IMR-90 (cell line): ENCODE data around the gene ST8SIA2. TPM values are rescaled to one million over a fixed set of nuclear protein-coding genes. Genes with fewer than 3 reads are reported as not detected.

Experiments
- ATAC-seq: fragments of 200-7000 bp; cut with Tn5 transposase; 2 replicates; pipeline ENCODE4 v1.9.1; 2020; ENCODE audit warnings: low read depth, mild to moderate bottlenecking, moderate library complexity
- BruUV-seq: library from RNA; stranded (reverse); fragments of 400-500 nt; replicated peaks from 2 replicates; lab custom pipeline; 2021; lab: Mats Ljungman, UMichigan
- CTCF ChIA-PET: fragments of 300-600 bp; formaldehyde crosslinking; extraction: SDS; loops from one replicate; lab custom pipeline; 2021; ENCODE audit warnings: antibody characterized with exemption; lab: Yijun Ruan, JAX
- POLR2A ChIA-PET: fragments of 300-600 bp; sonication (Branson Sonifier 250); formaldehyde crosslinking; loops from one replicate; lab custom pipeline; 2022; ENCODE audit warnings: antibody characterized with exemption; ENCODE audit not compliant: unreplicated experiment; lab: Charles Lee
- DNase-seq: peaks from one replicate; pipeline ENCODE4 v3.0.0; 2013
- H2AFZ ChIP-seq: replicated peaks from 2 replicates; pipeline ENCODE3; 2013; ENCODE audit warnings: low read length, mild to moderate bottlenecking; ENCODE audit not compliant: poor library complexity
- H2AK5ac ChIP-seq: 2 replicates; pipeline ENCODE4 v1.6.1; 2013; ENCODE audit warnings: low read depth, low read length, inconsistent platforms
- H2AK9ac ChIP-seq: replicated peaks from 2 replicates; pipeline ENCODE3; 2013; ENCODE audit warnings: mild to moderate bottlenecking, low read depth, low read length, moderate library complexity; ENCODE audit not compliant: poor library complexity
- H2BK120ac ChIP-seq: 2 replicates; pipeline ENCODE4 v1.6.1; 2013; ENCODE audit warnings: low read depth, low read length, inconsistent platforms
- H2BK15ac ChIP-seq: 3 replicates; pipeline ENCODE4 v1.6.1; 2013; ENCODE audit warnings: low read depth, low read length, inconsistent platforms
- H2BK20ac ChIP-seq: 2 replicates; pipeline ENCODE4 v1.6.1; 2013; ENCODE audit warnings: low read depth, mild to moderate bottlenecking, inconsistent platforms, low read length, moderate library complexity
- H2BK5ac ChIP-seq: 2 replicates; pipeline ENCODE4 v1.6.1; 2013; ENCODE audit warnings: mild to moderate bottlenecking, low read depth, low read length, inconsistent platforms; ENCODE audit not compliant: poor library complexity, severe bottlenecking
- H3K14ac ChIP-seq: replicated peaks from 2 replicates; pipeline ENCODE4 v1.6.1; 2013; ENCODE audit warnings: low read depth, low read length, inconsistent platforms
- H3K18ac ChIP-seq: 2 replicates; pipeline ENCODE4 v1.6.1; 2013; ENCODE audit warnings: low read depth, low read length, control low read depth
- H3K23ac ChIP-seq: 2 replicates; pipeline ENCODE4 v1.6.1; 2013; ENCODE audit warnings: low read depth, low read length, inconsistent platforms
- H3K27ac ChIP-seq: 2 replicates; pipeline ENCODE4 v1.5.1; 2013; ENCODE audit warnings: mild to moderate bottlenecking, control low read depth, low read length; ENCODE audit not compliant: insufficient read depth
- H3K27me3 ChIP-seq: 2 replicates; pipeline ENCODE4 v1.6.1; 2013; ENCODE audit warnings: low read length; ENCODE audit not compliant: control insufficient read depth, insufficient read depth
- H3K36me3 ChIP-seq: 2 replicates; pipeline ENCODE4 v1.6.1; 2013; ENCODE audit warnings: low read length, mixed read lengths; ENCODE audit not compliant: control insufficient read depth, insufficient read depth
- H3K4ac ChIP-seq: 2 replicates; pipeline ENCODE4 v1.6.1; 2013; ENCODE audit warnings: low read depth, low read length, inconsistent platforms
- H3K4me1 ChIP-seq: 2 replicates; pipeline ENCODE4 v1.6.1; 2013; ENCODE audit warnings: low read length, mixed read lengths; ENCODE audit not compliant: control insufficient read depth, insufficient read depth
- H3K4me2 ChIP-seq: 2 replicates; pipeline ENCODE4 v1.6.1; 2013; ENCODE audit warnings: low read depth, mild to moderate bottlenecking, control low read depth, low read length, moderate library complexity
- H3K4me3 ChIP-seq: 2 replicates; pipeline ENCODE4 v1.5.1; 2013; ENCODE audit warnings: low read depth, mild to moderate bottlenecking, control low read depth, low read length, moderate library complexity; ENCODE audit not compliant: insufficient read depth
- H3K56ac ChIP-seq: 2 replicates; pipeline ENCODE4 v1.6.1; 2013; ENCODE audit warnings: low read length, inconsistent platforms; ENCODE audit not compliant: insufficient read depth; ENCODE audit errors: extremely low read depth
- H3K79me1 ChIP-seq, 2 experiments: 2 replicates each; pipeline ENCODE4 v1.6.1; 2013; ENCODE audit warnings: low read length in 2 of 2, inconsistent platforms in 1 of 2, low read depth in 1 of 2
- H3K9ac ChIP-seq: 2 replicates; pipeline ENCODE4 v1.6.1; 2013; ENCODE audit warnings: low read depth, low read length, control low read depth
- H3K9me1 ChIP-seq: 2 replicates; pipeline ENCODE4 v1.6.1; 2013; ENCODE audit warnings: low read length, inconsistent platforms; ENCODE audit not compliant: insufficient read depth
- H3K9me3 ChIP-seq: 2 replicates; pipeline ENCODE4 v1.6.1; 2013; ENCODE audit warnings: low read length; ENCODE audit not compliant: control insufficient read depth, insufficient read depth
- H4K20me1 ChIP-seq: 2 replicates; pipeline ENCODE4 v1.6.1; 2013; ENCODE audit warnings: low read length, inconsistent platforms; ENCODE audit not compliant: insufficient read depth
- H4K5ac ChIP-seq: 2 replicates; pipeline ENCODE4 v1.6.1; 2013; ENCODE audit warnings: mild to moderate bottlenecking, low read depth, low read length, control low read depth
- H4K8ac ChIP-seq, 2 experiments: 2 replicates each; pipeline ENCODE4 v1.6.1; 2013; ENCODE audit warnings: low read depth in 2 of 2, low read length in 2 of 2, control low read depth in 1 of 2, inconsistent platforms in 1 of 2
- H4K91ac ChIP-seq: 2 replicates; pipeline ENCODE4 v1.6.1; 2013; ENCODE audit warnings: low read depth, low read length, inconsistent platforms; ENCODE audit not compliant: insufficient read depth
- NFE2L2 ChIP-seq: fragments of 150-350 bp; IDR thresholded peaks from 2 replicates; pipeline ENCODE4 v1.6.1; 2016; ENCODE audit warnings: low read depth, mild to moderate bottlenecking, low read length
- WGBS, 2 experiments: methylation state at CpG; one replicate each; pipeline versions ENCODE4 v1.1.5 to v1.1.7; 2013; ENCODE audit warnings: missing lambda C conversion rate in 2 of 2; ENCODE audit not compliant: insufficient read length in 1 of 2; ENCODE audit errors: extremely low coverage in 2 of 2; 5-methylcytosine and 5-hydroxymethylcytosine counted together
- dilution Hi-C: fragments of 300-500 bp; cut with HindIII; formaldehyde crosslinking; loops from one replicate; pipeline ENCODE4 v1.14.3; 2018; ENCODE audit warnings: low sequenced_read_pairs; ENCODE audit not compliant: unreplicated experiment
- in situ Hi-C: fragments of 300-500 bp; cut with MboI; formaldehyde crosslinking; loops from 3 replicates; pipeline ENCODE4 v1.14.3; 2019; ENCODE audit warnings: low sequenced_read_pairs, inconsistent platforms, mixed read lengths
- intact Hi-C: fragments of 100-400 bp; cut with micrococcal nuclease; formaldehyde crosslinking; loops from 2 replicates; pipeline ENCODE4 v1.10.0; 2022
- polyA plus RNA-seq, 3 experiments: library from polyadenylated mRNA; depleted of rRNA; stranded (reverse); fragments of >200 nt; gene quantifications; 2 replicates each; pipeline ENCODE4 v1.2.3, GENCODE V29; 2012; ENCODE audit warnings: low replicate concordance in 1 of 3
- total RNA-seq: library from RNA; depleted of rRNA; stranded (reverse); fragments of >200 nt; gene quantifications from 2 replicates; pipeline ENCODE4 v1.2.3, GENCODE V29; 2012

Gene ST8SIA2
- total and polyA plus RNA-seq, 2 of the 4 experiments (the other 2 are of a cell fraction): not detected

DNA sequence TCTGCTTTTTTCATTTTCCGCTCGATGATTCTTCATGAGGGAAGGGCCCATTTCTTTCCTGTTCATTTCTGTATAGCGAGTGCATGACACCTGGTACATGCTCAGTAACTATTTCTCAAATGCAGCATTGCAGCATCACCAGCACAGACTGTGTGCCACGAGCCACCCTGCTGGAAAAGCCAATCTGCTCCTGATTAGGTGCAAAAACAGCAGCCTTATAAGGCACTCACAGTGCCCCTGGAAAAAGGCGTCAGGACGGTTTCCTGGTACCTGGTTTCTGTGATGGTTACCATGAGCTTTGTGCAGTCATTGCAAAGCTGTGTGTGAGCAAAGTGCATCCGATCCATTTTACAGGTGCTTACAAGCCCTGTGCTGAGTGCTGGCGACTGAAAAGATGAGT is 15.8 kb downstream of the ST8SIA2 start:
- dilution Hi-C loops: no loop called here
- in situ Hi-C loops: no loop called here
- Histone ChIP-seq H3K23ac (no peak overlapping the region), H3K36me3 (no peaks in the 10 kb centered on the region), H2BK15ac (no peak overlapping the region), H2BK20ac (no peak overlapping the region), H3K18ac (no peak overlapping the region), H2AFZ (no peak overlapping the region), H3K14ac (no peak overlapping the region), H3K9me3 (no peaks in the 10 kb centered on the region), H2AK9ac (no peak overlapping the region), H3K27me3 (no peaks in the 10 kb centered on the region), H2BK5ac (no peak overlapping the region), H3K4me1 (no peaks in the 10 kb centered on the region), H3K4me2 (no peak overlapping the region), H3K4me3 (no peak overlapping the region), H4K5ac (no peak overlapping the region), H4K91ac (no peak overlapping the region), H2BK120ac (no peak overlapping the region), H3K9me1 (no peaks in the 10 kb centered on the region), H3K56ac (no peak overlapping the region), H3K4ac (no peak overlapping the region), H3K9ac (no peak overlapping the region), H2AK5ac (no peak overlapping the region), H4K20me1 (no peaks in the 10 kb centered on the region), H4K8ac (no peak overlapping the region), H3K27ac (no peak overlapping the region), H3K79me1 (no peaks in the 10 kb centered on the region)
- 63% methylated on average over 5 of the region's 8 CpGs; no CpG with 5 or more reads in 1 of the 2 experiments for WGBS, 2 experiments
- DNase-seq (no peak), ATAC-seq (no peak)
- intact Hi-C loops: no loop called here
- ChIA-PET CTCF (no interaction called here), POLR2A (no interaction called here)
- no peak for TF ChIP-seq NFE2L2
- BruUV-seq: no TSS peak
